ENCODE results near the gene EN2.
A peak's percentile ranks its signal among the peaks of the same experiment; 100 is the strongest.

EN2 gene

GRCh38 chr7:155447603-155448002 is 10.3 kb upstream of the EN2 start:
- CTCF ChIA-PET, result no interaction called here
- TF ChIP-seq SUZ12 (IDR thresholded peaks at IDR 0.05), result no peak
- TF ChIP-seq ZNF384 (IDR thresholded peaks at IDR 0.05), result no peak
- no peak for TF ChIP-seq LEF1 (IDR thresholded peaks at IDR 0.05; ENCODE audit: borderline replicate concordance)
- no peak for TF ChIP-seq L3MBTL2 (conservative IDR thresholded peaks at IDR 0.05)
- no peak for TF ChIP-seq FOXA1 (IDR thresholded peaks at IDR 0.05)
- no peak for TF ChIP-seq ARNT (IDR thresholded peaks at IDR 0.05)
- POLR2A ChIA-PET, result interaction anchor here (1.2 kb wide), 1 partner anchor 9 kb away, joined by 4 read pairs; no protein-coding TSS in a partner anchor

DNA sequence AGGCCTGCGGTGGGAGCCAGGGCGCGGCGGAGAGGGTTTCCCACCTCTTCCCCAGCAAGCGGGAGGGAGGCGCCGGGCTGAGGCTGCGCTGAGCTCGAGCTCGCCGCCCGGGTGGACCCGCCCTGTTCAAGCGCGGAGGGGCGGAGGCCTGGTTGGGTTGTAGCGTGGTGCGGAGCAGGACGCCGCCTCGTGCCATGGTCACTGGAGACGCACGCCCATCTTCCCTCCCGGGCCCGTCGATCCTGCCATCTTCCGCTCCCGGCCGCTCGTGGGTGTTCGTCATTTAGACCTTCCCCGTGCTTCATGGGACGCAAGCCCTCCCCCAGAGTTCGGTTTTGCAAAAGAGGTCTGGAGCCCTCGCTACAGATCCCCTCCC is 9.3 kb upstream of the EN2 start:
- ChIA-PET POLR2A (interaction anchor here (1.2 kb wide), 1 partner anchor 8 kb away, joined by 4 read pairs; no protein-coding TSS in a partner anchor), CTCF (no interaction called here)
- TF ChIP-seq ELF4 (IDR thresholded peaks at IDR 0.05), result no peak
- TF ChIP-seq NFRKB (IDR thresholded peaks at IDR 0.05), result no peak
- TF ChIP-seq L3MBTL2 (conservative IDR thresholded peaks at IDR 0.05), result peak; percentile 68
- no peak for TF ChIP-seq LEF1 (IDR thresholded peaks at IDR 0.05; ENCODE audit: borderline replicate concordance)
- TF ChIP-seq SUZ12 (IDR thresholded peaks at IDR 0.05), result no peak
- TF ChIP-seq PKNOX1 (IDR thresholded peaks at IDR 0.05), result no peak
- TF ChIP-seq BHLHE40 (IDR thresholded peaks at IDR 0.05; ENCODE audit: borderline replicate concordance), result no peak
- no peak for DNase-seq (ENCODE audit: extremely low spot score)

More at GRCh38 chr7:155447603-155448002, 10.3 kb upstream of the EN2 start:
- DNase-seq (ENCODE audit: extremely low spot score), result no peak

- DNase-seq (ENCODE audit: extremely low spot score), result no peak
- ChIA-PET CTCF (no interaction called here), POLR2A (no interaction called here)
- TF ChIP-seq ZNF384 (IDR thresholded peaks at IDR 0.05), result no peak
- TF ChIP-seq NFRKB (IDR thresholded peaks at IDR 0.05), result no peak
- no peak for TF ChIP-seq CTBP1 (IDR thresholded peaks at IDR 0.05; ENCODE audit: borderline replicate concordance)
- no peak for TF ChIP-seq LEF1 (IDR thresholded peaks at IDR 0.05; ENCODE audit: borderline replicate concordance)
Observed at GRCh38 chr7:155449008-155449868, 8.7 kb upstream of the EN2 start.

DNA sequence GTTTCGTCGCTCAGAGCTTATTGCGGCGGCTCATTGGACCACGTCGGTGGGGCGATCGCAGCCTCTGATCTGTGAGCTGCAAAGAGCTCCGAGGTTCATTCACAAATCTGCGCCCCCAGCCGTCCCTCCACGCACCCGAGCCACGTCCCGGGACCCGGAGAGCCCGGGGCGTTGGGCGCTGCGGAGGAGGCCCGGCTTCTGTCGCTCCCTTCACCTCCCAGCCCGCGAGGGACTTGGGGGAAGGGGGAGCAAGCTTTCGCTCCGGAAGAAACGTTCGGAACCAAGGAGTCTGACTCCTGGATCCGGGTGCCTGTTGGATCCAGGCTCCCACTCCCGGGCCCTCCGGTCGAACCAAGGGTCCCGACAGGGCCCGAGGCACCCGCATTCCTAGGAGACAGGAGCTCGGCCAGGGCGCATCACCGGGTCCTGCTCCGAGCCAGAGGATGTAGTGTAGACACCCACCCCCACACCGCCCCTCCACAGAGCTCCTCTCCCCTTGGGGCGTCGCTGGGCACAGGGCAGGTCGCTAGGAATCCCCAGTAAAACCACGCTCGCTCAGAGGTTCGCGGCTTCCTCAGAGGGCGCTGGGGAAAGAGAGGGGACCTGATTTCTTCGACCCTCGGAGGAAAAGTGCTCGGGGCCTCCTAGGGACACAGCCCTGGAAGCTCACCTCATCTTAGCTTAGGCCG is 7.9 kb upstream of the EN2 start:
- no peak for DNase-seq (ENCODE audit: extremely low spot score)
- CTCF ChIA-PET, result interaction anchor here (0.8 kb wide), 1 partner anchor 36 kb away, joined by 3 read pairs; no protein-coding TSS in a partner anchor
- TF ChIP-seq ARNT (IDR thresholded peaks at IDR 0.05), result no peak
- no peak for TF ChIP-seq SUZ12 (IDR thresholded peaks at IDR 0.05)
- TF ChIP-seq FOXA1 (IDR thresholded peaks at IDR 0.05), result no peak
- no peak for TF ChIP-seq PKNOX1 (IDR thresholded peaks at IDR 0.05)
- TF ChIP-seq HDGF (IDR thresholded peaks at IDR 0.05; ENCODE audit: borderline replicate concordance), result no peak
- no peak for TF ChIP-seq LEF1 (IDR thresholded peaks at IDR 0.05; ENCODE audit: borderline replicate concordance)
- no peak for TF ChIP-seq SP1 (IDR thresholded peaks at IDR 0.05)
- TF ChIP-seq ELF4 (IDR thresholded peaks at IDR 0.05), result no peak
- POLR2A ChIA-PET, result no interaction called here

DNA sequence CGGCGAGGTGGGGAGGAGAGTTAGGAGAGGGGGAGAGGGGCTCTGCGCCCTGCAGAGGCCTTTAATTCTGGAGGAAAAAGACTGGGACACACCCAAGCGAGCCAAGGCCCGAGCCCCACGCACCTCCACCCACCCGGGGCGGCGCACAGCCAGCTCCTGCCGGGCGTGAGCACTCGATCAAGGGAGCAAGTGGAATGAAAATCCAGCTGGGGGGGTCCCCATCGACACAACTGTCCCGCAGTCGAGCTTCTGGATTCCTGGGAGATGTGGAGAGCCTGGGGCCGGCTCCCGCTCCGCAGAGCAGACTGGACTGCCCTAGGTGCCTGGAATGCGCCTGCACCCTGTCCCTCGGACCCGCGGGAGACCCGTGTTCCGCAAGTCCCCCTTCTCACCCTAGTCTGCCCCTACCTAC is 7.4 kb upstream of the EN2 start:
- ChIA-PET CTCF (interaction anchor here (0.8 to 1.1 kb wide), 2 partner anchors 37 to 148 kb away, joined by 3 to 4 read pairs; no protein-coding TSS in a partner anchor), POLR2A (no interaction called here)

GRCh38 chr7:155450970-155451801 is 6.7 kb upstream of the EN2 start:
- ChIA-PET POLR2A (no interaction called here), CTCF (interaction anchor here (0.6 to 1.1 kb wide), 3 partner anchors 37 to 148 kb away, joined by 3 to 4 read pairs (median 3); no protein-coding TSS in a partner anchor)
- DNase-seq (ENCODE audit: extremely low spot score), result no peak

More for the DNA sequence above, 7.4 kb upstream of the EN2 start:
- no peak for DNase-seq (ENCODE audit: extremely low spot score)
- TF ChIP-seq TARDBP (IDR thresholded peaks at IDR 0.05), result no peak
- no peak for TF ChIP-seq FOXM1 (IDR thresholded peaks at IDR 0.05; ENCODE audit: borderline replicate concordance)
- TF ChIP-seq NFRKB (IDR thresholded peaks at IDR 0.05), result no peak
- no peak for TF ChIP-seq CTBP1 (IDR thresholded peaks at IDR 0.05; ENCODE audit: borderline replicate concordance)
- no peak for TF ChIP-seq LEF1 (IDR thresholded peaks at IDR 0.05; ENCODE audit: borderline replicate concordance)
- no peak for TF ChIP-seq FOXA1 (IDR thresholded peaks at IDR 0.05)
- no peak for TF ChIP-seq HDGF (IDR thresholded peaks at IDR 0.05; ENCODE audit: borderline replicate concordance)
- TF ChIP-seq ZNF384 (IDR thresholded peaks at IDR 0.05), result no peak
- no peak for TF ChIP-seq BHLHE40 (IDR thresholded peaks at IDR 0.05; ENCODE audit: borderline replicate concordance)

GRCh38 chr7:155451840-155452239 is 6.1 kb upstream of the EN2 start:
- CTCF ChIA-PET, result interaction anchor here (0.6 to 1.1 kb wide), 2 partner anchors 55 to 147 kb away, joined by 3 to 4 read pairs; no protein-coding TSS in a partner anchor
- no peak for TF ChIP-seq NFRKB (IDR thresholded peaks at IDR 0.05)
- TF ChIP-seq FOXK2 (IDR thresholded peaks at IDR 0.05), result no peak
- no peak for TF ChIP-seq FOXA1 (IDR thresholded peaks at IDR 0.05)
- no peak for TF ChIP-seq HDGF (IDR thresholded peaks at IDR 0.05; ENCODE audit: borderline replicate concordance)
- DNase-seq (ENCODE audit: extremely low spot score), result no peak
- POLR2A ChIA-PET, result no interaction called here

More at GRCh38 chr7:155450970-155451801, 6.7 kb upstream of the EN2 start:
- no peak for TF ChIP-seq BHLHE40 (IDR thresholded peaks at IDR 0.05; ENCODE audit: borderline replicate concordance)
